Fibroblast of lung (primary cell): Measurements from ENCODE around the gene PTRH2. TPM values are rescaled to one million over a fixed set of nuclear protein-coding genes. Genes with fewer than 3 reads are reported as not detected.

ENCODE experiments used
- DNase-seq, 2 donors: peaks; one replicate each; pipeline versions ENCODE4 v3.0.0 to v3.0.0-alpha.2; 2010; ENCODE audit warnings: low read depth in 2 of 2
- H2AFZ ChIP-seq: 2 replicates; pipeline ENCODE4 v1.5.1; 2012; ENCODE audit warnings: low read length, control low read depth, inconsistent platforms
- H3K27ac ChIP-seq: 2 replicates; pipeline ENCODE4 v1.5.1; 2011; ENCODE audit warnings: low read length, control low read depth; ENCODE audit not compliant: insufficient read depth
- H3K27me3 ChIP-seq: 2 replicates; pipeline ENCODE4 v1.5.1; 2011; ENCODE audit warnings: mild to moderate bottlenecking, low read length; ENCODE audit not compliant: control insufficient read depth, insufficient read depth
- H3K36me3 ChIP-seq: 2 replicates; pipeline ENCODE4 v1.5.1; 2011; ENCODE audit warnings: low read length; ENCODE audit not compliant: control insufficient read depth, insufficient read depth
- H3K4me1 ChIP-seq: 2 replicates; pipeline ENCODE4 v1.5.1; 2011; ENCODE audit warnings: low read length; ENCODE audit not compliant: control insufficient read depth, insufficient read depth; ENCODE audit errors: extremely low read depth
- H3K4me2 ChIP-seq: 2 replicates; pipeline ENCODE4 v1.5.1; 2011; ENCODE audit warnings: low read length, control low read depth; ENCODE audit not compliant: insufficient read depth; ENCODE audit errors: extremely low read depth
- H3K4me3 ChIP-seq, 4 experiments: fragments of 200-600 bp in 1 of 4; sonication (generic) in 1 of 4; replicated peaks in 1 of 4; 2 replicates each; pipeline ENCODE4 v1.5.1; 2011 to 2016; ENCODE audit warnings: low read length in 4 of 4, low read depth in 3 of 4, mild to moderate bottlenecking in 3 of 4, control low read depth in 2 of 4, inconsistent platforms in 1 of 4, mixed read lengths in 1 of 4; ENCODE audit not compliant: insufficient read depth in 1 of 4; ENCODE audit errors: control extremely low read depth in 1 of 4
- H3K79me2 ChIP-seq: 2 replicates; pipeline ENCODE4 v1.5.1; 2012; ENCODE audit warnings: mild to moderate bottlenecking, low read length, inconsistent platforms; ENCODE audit not compliant: control insufficient read depth, insufficient read depth
- H3K9ac ChIP-seq: 2 replicates; pipeline ENCODE4 v1.5.1; 2011; ENCODE audit warnings: mild to moderate bottlenecking, low read length, control low read depth; ENCODE audit not compliant: insufficient read depth
- H3K9me3 ChIP-seq: 2 replicates; pipeline ENCODE4 v1.5.1; 2012; ENCODE audit warnings: low read depth, low read length; ENCODE audit not compliant: control insufficient read depth, insufficient read depth
- H4K20me1 ChIP-seq: 2 replicates; pipeline ENCODE4 v1.5.1; 2011; ENCODE audit warnings: low read length; ENCODE audit not compliant: control insufficient read depth, insufficient read depth; ENCODE audit errors: extremely low read depth
- EZH2 ChIP-seq: IDR thresholded peaks from 2 replicates; pipeline ENCODE4 v1.5.1; 2012; ENCODE audit warnings: low read length, control low read depth, mild to moderate bottlenecking; ENCODE audit errors: missing control alignments
- polyA plus RNA-seq, 2 donors: library from polyadenylated mRNA; depleted of rRNA in 1 of 2; stranded (reverse) in 1 of 2; unstranded in 1 of 2; fragments of >200 nt; gene quantifications; 2 replicates each; pipeline ENCODE4 v1.2.1, GENCODE V29; 2011 to 2012; ENCODE audit warnings: missing spikeins in 1 of 2
- total RNA-seq: library from RNA; depleted of rRNA; stranded (reverse); fragments of >200 nt; gene quantifications from 2 replicates; pipeline ENCODE4 v1.2.1, GENCODE V29; 2014
- TF ChIP-seq, protein P1 (sequence below), 2 donors: IDR thresholded peaks in 1 of 2; conservative IDR thresholded peaks in 1 of 2; 1 replicate in 1 of 2; 2 replicates in 1 of 2; pipeline ENCODE4 v1.5.1; 2011 to 2012; ENCODE audit warnings: low read length in 2 of 2, control low read depth in 1 of 2, inconsistent platforms in 1 of 2, low read depth in 1 of 2, mild to moderate bottlenecking in 1 of 2

PTRH2 gene
- total and polyA plus RNA-seq, 2 donors (not counting 1 experiment from before 2014, with no cell fraction given), result 26.3 to 60.5 TPM

- no peak overlapping the region for H3K27ac ChIP-seq
- no peak for TF ChIP-seq EZH2
- TF ChIP-seq, protein P1, sequence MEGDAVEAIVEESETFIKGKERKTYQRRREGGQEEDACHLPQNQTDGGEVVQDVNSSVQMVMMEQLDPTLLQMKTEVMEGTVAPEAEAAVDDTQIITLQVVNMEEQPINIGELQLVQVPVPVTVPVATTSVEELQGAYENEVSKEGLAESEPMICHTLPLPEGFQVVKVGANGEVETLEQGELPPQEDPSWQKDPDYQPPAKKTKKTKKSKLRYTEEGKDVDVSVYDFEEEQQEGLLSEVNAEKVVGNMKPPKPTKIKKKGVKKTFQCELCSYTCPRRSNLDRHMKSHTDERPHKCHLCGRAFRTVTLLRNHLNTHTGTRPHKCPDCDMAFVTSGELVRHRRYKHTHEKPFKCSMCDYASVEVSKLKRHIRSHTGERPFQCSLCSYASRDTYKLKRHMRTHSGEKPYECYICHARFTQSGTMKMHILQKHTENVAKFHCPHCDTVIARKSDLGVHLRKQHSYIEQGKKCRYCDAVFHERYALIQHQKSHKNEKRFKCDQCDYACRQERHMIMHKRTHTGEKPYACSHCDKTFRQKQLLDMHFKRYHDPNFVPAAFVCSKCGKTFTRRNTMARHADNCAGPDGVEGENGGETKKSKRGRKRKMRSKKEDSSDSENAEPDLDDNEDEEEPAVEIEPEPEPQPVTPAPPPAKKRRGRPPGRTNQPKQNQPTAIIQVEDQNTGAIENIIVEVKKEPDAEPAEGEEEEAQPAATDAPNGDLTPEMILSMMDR (conservative IDR thresholded peaks at IDR 0.05 in 1 of 2, IDR thresholded peaks at IDR 0.05 in 1 of 2; ENCODE audit: low read depth in 1 of 2, low read length in 2 of 2), result no peak
- H4K20me1 ChIP-seq, result no peaks in the 10 kb centered on the region
- no peak overlapping the region for H3K9ac ChIP-seq
- H2AFZ ChIP-seq, result no peak overlapping the region
- peaks cover 18% of the 10 kb centered on the region for H3K36me3 ChIP-seq
- no peaks in the 10 kb centered on the region for H3K4me1 ChIP-seq
- no peak overlapping the region for H3K4me3 ChIP-seq
- DNase-seq, result no peak
- H3K27me3 ChIP-seq, result no peaks in the 10 kb centered on the region
- H3K79me2 ChIP-seq, result peaks cover 91% of the 10 kb centered on the region
- no peak overlapping the region for H3K4me2 ChIP-seq
- H3K9me3 ChIP-seq, result no peaks in the 10 kb centered on the region
These were observed 9.1 kb downstream of the PTRH2 start for GRCh38 chr17:59698143-59698542.

DNA sequence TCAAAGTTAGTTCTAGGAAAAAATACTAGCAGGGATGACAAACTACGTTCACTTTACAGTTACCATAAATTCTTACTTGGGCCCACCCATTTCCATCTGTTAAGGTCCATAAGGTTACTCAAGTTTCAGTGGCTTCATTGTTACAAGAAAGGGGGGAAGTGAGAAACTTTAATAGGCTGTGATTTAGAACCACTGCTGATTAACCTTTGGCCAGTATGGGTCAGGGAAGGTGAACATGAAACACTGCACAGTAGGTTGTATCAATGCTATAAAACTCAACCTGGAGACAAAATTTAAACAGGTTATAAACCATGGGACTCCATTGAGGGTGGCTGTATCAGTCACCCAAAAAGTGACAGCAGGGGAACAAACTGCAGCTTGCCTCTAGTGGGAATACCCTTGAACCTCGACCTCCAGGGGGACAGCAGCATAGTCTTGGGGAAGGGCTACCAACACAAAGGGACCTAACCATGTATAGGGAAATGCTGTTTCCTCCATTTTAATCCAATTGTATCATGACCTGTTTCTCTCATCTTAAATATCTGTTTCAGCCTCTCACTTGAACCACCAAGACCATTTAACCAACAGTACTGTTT lies 10.4 kb downstream of the PTRH2 start:
- H3K4me2 ChIP-seq, result no peak overlapping the region
- DNase-seq, result no peak
- no peak overlapping the region for H2AFZ ChIP-seq
- peaks cover 77% of the 10 kb centered on the region for H3K79me2 ChIP-seq
- no peak overlapping the region for H3K4me3 ChIP-seq
- H3K36me3 ChIP-seq, result peaks cover 19% of the 10 kb centered on the region
- H3K27me3 ChIP-seq, result no peaks in the 10 kb centered on the region
- H3K9me3 ChIP-seq, result no peaks in the 10 kb centered on the region
- no peak overlapping the region for H3K9ac ChIP-seq
- H3K27ac ChIP-seq, result no peak overlapping the region
- H3K4me1 ChIP-seq, result no peaks in the 10 kb centered on the region
- TF ChIP-seq, protein P1 (conservative IDR thresholded peaks at IDR 0.05 in 1 of 2, IDR thresholded peaks at IDR 0.05 in 1 of 2; ENCODE audit: low read depth in 1 of 2, low read length in 2 of 2), result no peak
- no peak for TF ChIP-seq EZH2
- H4K20me1 ChIP-seq, result no peaks in the 10 kb centered on the region

- Histone ChIP-seq H3K36me3 (peaks cover 23% of the 10 kb centered on the region), H4K20me1 (no peaks in the 10 kb centered on the region), H3K27ac (no peak overlapping the region), H2AFZ (no peak overlapping the region), H3K9me3 (no peaks in the 10 kb centered on the region), H3K27me3 (no peaks in the 10 kb centered on the region), H3K4me1 (no peaks in the 10 kb centered on the region), H3K4me3 (no peak overlapping the region), H3K4me2 (no peak overlapping the region), H3K79me2 (peaks cover 73% of the 10 kb centered on the region), H3K9ac (no peak overlapping the region)
- TF ChIP-seq EZH2, result no peak
- TF ChIP-seq, protein P1 (conservative IDR thresholded peaks at IDR 0.05 in 1 of 2, IDR thresholded peaks at IDR 0.05 in 1 of 2; ENCODE audit: low read depth in 1 of 2, low read length in 2 of 2), result no peak
- peak in 1 of 2 donors; percentile 65 for DNase-seq
These were observed 11.1 kb downstream of the PTRH2 start for GRCh38 chr17:59695945-59696681.
